ENCODE data around the gene SBNO2. TPM values are rescaled to one million over a fixed set of nuclear protein-coding genes. Genes with fewer than 3 reads are reported as not detected.
A peak's percentile ranks its signal among the peaks of the same experiment; 100 is the strongest.

The SBNO2 gene, protein sequence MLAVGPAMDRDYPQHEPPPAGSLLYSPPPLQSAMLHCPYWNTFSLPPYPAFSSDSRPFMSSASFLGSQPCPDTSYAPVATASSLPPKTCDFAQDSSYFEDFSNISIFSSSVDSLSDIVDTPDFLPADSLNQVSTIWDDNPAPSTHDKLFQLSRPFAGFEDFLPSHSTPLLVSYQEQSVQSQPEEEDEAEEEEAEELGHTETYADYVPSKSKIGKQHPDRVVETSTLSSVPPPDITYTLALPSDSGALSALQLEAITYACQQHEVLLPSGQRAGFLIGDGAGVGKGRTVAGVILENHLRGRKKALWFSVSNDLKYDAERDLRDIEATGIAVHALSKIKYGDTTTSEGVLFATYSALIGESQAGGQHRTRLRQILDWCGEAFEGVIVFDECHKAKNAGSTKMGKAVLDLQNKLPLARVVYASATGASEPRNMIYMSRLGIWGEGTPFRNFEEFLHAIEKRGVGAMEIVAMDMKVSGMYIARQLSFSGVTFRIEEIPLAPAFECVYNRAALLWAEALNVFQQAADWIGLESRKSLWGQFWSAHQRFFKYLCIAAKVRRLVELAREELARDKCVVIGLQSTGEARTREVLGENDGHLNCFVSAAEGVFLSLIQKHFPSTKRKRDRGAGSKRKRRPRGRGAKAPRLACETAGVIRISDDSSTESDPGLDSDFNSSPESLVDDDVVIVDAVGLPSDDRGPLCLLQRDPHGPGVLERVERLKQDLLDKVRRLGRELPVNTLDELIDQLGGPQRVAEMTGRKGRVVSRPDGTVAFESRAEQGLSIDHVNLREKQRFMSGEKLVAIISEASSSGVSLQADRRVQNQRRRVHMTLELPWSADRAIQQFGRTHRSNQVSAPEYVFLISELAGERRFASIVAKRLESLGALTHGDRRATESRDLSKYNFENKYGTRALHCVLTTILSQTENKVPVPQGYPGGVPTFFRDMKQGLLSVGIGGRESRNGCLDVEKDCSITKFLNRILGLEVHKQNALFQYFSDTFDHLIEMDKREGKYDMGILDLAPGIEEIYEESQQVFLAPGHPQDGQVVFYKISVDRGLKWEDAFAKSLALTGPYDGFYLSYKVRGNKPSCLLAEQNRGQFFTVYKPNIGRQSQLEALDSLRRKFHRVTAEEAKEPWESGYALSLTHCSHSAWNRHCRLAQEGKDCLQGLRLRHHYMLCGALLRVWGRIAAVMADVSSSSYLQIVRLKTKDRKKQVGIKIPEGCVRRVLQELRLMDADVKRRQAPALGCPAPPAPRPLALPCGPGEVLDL (N-terminal part only)
- total RNA-seq: 30.4 and 55.0 TPM in 2 replicates

GRCh38 chr19:1173845-1174809 lies at the start of gene SBNO2:
SBNO2 (minus strand) TSS chr19:1174268; CDS start chr19:1154276, 19,992 bp downstream.
- peak; percentile 55 for DNase-seq (ENCODE audit: low read depth, low spot score)

- DNase-seq (ENCODE audit: low read depth, low spot score): no peak
These were observed 49.2 kb upstream of the SBNO2 start for GRCh38 chr19:1223018-1223855.

- DNase-seq (ENCODE audit: low read depth, low spot score): no peak
These were observed 48.3 kb upstream of the SBNO2 start for GRCh38 chr19:1222394-1222793.

- no peak for DNase-seq (ENCODE audit: low read depth, low spot score)
These were observed 47.8 kb upstream of the SBNO2 start for GRCh38 chr19:1221904-1222255.

- DNase-seq (ENCODE audit: low read depth, low spot score): no peak
These were observed 47.2 kb upstream of the SBNO2 start for GRCh38 chr19:1220976-1221903.

GRCh38 chr19:1220477-1220930 lies 46.4 kb upstream of the SBNO2 start:
- DNase-seq (ENCODE audit: low read depth, low spot score): no peak

DNA sequence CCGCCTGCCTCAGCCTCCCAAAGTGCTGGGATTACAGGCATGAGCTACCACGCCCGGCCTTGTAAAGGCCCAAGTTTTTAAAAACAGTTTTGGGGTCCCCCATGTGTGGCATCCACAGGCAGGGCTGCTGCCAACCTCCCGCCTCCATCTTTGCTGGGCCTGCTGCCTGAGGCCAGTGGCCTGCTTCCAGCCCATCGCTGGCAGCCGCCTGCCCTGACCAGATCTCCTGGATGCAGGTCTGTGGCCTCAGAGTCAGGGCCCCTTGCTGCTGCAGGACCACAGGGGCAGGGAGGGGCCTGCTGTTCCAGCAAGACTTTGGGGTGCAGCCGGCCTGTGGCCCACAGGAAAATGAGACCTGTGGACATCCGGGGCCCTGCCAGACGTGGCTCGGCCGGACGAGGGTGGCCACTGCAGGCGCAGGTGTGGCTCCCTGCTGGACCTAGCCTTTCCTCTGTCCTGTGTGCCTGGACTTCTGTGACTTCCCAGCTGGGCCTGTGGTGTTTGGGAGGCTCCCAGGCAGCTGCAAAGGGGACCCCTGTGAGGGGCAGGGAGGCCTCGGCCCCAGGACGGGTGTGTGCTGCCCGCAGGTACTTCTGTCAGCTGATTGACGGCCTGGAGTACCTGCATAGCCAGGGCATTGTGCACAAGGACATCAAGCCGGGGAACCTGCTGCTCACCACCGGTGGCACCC lies 45.9 kb upstream of the SBNO2 start:
- DNase-seq (ENCODE audit: low read depth, low spot score): no peak

DNA sequence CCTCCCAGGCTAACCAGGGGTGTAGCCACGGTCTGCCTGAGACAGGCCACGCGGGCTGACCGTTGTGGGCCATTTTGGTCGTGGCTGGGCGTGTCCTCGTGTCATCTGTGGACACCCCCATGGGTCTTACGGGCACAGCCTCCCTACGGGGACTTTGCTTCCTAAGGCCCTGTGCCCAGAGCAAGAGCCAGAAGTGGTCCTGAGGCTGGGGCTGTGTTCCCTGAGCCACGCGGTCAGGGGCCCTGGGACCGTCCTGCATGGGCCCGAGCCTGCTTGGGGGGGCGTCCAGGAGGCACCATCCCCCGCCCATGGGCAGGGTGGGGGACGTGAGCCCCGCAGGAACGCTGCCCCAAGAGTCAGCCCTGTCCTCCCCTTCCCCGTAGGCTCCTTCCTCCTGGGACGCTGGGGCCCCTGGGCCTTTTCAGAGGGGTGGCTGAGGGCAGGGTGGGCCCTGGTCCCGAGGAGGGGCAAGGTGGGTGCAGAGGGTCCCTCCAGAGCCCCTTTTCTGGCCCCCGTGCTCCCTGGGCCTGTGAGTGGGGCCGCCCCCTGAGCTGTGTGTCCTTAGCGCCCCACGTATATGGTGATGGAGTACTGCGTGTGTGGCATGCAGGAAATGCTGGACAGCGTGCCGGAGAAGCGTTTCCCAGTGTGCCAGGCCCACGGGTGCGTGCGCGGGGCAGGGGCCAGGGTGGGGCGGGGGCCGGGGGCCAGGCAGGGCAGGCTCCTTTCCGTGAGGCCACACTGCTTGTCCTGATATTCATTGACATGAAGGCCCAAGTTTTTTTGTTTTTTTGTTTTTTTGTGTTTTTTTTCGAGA lies 44.9 kb upstream of the SBNO2 start:
- no peak for DNase-seq (ENCODE audit: low read depth, low spot score)

- DNase-seq (ENCODE audit: low read depth, low spot score): no peak
These were observed 43.3 kb upstream of the SBNO2 start for GRCh38 chr19:1217366-1217765.

GRCh38 chr19:1216756-1217155 lies 42.7 kb upstream of the SBNO2 start:
- DNase-seq (ENCODE audit: low read depth, low spot score): no peak

DNA sequence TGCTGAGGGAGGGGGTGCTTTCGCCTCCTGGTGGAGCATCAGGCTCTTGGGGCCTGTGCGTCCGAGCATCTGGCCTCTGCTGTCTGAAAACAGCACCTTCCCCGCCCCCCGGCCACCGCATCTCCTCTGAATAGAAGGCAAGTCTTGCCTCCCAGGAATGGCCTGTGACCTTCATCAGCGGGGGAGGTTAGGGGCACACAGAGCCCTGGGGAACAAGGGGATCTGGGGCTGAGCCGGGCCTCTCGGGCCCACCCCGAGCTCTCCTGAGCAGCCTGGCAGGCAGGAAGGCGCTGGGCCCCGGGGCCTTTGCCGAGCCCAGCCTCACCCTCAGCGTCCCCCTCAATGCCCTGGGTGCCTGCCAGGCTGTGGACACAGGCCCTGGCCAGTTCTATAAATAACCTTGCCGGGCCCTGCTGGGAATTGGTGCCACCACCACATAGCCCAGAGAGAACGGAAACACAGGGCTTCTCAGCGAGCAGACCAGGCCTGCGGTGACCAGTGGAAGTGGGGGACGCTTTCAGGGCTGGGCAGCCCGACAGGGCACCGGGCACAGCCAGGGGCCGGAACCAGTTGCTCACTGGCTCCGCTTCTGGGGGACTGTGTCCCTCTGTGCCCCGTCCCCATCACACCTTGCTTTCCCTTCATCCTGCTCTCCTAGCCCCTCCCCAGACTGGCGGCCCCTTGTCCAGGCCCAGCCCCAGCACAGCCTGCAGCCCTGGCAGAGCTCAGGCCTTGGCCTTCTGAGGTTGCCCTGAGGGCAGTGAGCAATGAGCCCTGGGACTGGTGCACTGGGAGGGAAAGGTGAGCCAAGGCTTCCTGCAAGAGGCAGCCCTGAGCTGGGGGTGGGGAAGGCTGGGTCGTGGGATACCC lies 41.0 kb upstream of the SBNO2 start:
- no peak for DNase-seq (ENCODE audit: low read depth, low spot score)

DNA sequence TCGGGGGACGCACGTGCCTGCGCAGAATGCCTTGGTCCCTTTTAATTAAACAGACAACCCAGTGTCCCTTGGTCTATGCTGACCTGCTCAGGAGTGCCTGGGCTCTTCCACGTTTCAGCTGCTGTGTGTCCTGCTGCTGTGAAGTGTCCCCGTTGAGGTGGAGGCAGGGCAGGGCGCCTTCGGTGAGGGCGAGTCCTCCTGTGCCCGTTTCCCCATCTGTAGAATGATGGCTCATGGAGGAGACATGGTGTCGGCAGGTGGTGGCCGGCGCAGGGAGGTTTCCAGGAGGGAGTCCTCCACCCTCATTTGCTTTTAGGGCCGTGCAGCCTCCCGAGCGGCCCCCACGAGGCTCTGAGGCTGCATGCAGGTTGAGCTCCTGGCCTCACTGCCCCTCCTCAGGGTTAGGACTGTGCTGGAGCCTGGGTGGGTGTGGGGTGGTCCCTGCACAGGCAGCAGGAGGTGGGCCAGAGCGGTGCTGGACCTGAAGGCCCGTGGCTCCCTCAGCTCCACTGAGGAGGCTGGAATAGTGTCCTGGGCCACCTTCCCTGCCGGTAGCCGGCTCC lies 40.3 kb upstream of the SBNO2 start:
- DNase-seq (ENCODE audit: low read depth, low spot score): no peak

- DNase-seq (ENCODE audit: low read depth, low spot score): peak; percentile 92
These were observed 39.6 kb upstream of the SBNO2 start for GRCh38 chr19:1213391-1214286.

DNA sequence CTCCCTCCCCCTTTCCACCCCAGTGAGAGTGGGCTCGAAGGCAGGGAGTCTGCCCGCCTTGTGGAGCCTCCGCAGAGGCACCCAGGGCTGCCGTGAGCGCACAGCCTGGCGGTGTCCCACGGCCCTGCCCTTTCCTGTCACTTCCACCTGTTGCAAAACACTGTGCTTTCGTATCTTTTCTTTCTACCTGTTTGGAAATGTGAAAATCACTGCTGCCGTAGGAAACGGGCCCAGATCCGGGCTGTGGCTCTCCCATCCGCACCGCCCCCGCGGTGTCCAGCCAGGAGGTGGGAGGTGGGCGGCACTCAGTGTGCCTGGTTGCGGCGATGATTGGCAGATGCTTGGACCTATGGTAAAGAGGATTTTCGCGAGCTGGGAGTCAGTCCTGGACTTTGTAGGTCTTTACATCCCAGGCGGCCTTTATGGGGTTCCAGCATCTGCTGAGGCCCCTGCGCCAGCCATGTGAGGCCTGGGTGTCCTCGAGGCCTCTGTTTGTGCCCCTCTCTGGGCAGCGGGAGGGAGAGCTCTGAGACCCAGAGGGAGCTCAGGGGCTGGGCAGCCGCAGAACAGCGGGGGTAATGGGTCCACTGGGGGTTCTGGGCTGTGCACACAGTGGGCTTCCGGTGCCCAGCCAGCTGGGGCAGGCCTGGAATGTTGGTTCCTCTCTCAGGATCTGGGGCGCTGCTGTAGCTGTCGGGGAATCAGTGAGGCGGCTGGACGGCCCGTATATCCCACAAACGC lies 37.6 kb upstream of the SBNO2 start:
- no peak for DNase-seq (ENCODE audit: low read depth, low spot score)

All from pulmonary artery endothelial cell (primary cell).